Stimulated activated CD8-positive, alpha-beta memory T cell treated with anti-CD3 and anti-CD28 coated beads, Interleukin-2, amount 100 ng/mL, for 48 hours (primary cell): ENCODE measurements around the gene MRNIP.
"Not testable (repeated sequence)": the region's sequence is repeated elsewhere in the genome, so short reads cannot be mapped to it uniquely, and the experiment has no call there.

Experiments
- DNase-seq, 2 donors: peaks; one replicate each; pipeline ENCODE4 v3.0.0-alpha.2; 2020; ENCODE audit warnings: low read depth in 2 of 2

Gene MRNIP

DNA sequence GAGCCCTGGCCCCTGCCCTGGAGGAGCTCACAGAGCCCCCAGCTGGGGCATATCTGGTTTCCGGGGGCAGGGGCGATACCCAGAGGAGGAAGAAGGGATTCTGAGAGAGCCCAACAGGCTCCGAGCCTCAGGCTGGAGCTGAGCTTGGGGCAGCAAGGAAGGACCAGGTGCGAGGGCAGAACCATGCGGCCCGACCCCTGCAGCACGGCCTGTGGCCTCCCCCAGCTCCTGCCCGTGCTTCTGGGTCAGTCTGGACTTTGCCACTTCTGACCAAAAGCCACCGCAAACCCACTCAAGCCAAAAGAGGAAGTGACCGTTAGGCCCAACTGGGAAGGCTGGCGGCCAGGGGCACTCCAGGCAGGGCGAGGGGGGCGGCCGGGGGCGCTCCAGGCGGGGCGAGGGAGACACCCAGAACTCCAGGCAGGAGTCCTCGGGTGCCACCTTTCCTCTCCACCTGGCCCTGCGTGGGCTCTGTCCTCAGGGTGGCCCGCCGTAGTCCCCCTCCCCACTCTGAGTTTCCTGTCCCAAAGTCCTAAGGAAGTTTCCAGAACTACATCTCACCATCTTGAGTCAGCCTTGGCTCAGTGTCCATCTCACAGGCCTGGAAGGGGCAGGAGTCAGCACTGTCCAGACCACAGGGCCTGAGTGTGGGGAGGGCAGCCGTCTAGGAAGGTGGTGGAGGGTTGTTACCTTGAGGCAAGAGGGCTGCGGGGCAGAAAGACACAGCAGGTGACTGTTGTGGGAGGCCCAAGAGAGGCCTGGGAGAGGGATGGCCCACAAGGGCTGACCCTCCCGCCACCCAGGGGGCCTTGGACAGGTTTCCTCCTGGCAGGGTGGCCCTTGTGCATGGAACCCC is 65.8 kb downstream of the MRNIP start:
- DNase-seq, result no peak

DNA sequence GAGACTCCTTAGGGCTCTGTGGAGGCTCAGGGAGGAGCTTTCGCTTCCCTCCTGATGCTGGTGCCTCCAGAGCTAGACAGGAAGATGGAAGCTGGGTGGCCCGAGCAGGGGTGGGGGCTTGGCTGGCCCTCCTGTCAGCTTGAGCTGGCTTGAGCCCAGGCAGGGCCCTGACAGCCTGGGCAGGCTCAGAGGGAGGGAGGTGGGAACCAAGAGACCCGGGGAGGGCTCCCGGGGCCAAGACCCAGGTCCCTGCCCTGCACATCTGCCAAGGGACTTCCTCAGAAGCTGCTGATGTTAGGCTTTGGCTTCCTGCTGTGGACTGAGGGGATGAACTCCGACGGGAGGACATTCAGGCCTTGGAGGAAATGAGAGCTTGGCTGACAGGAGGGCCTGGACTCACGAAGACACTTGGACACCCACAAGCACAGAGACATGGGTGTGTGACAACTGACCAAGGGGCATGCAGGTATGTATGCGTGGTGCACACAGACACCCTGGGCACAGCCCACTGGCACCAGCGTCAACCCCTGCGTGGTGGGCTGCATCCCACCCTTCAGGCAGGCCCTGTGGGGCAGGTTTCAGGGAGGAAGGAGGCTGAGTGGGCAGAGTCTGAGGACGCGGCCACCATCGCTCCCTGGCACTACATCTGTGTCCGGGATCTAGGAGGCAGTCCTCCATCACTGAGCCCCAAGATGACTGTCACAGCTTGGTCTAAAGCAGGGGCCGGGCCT is 66.6 kb downstream of the MRNIP start:
- DNase-seq, result no peak

DNA sequence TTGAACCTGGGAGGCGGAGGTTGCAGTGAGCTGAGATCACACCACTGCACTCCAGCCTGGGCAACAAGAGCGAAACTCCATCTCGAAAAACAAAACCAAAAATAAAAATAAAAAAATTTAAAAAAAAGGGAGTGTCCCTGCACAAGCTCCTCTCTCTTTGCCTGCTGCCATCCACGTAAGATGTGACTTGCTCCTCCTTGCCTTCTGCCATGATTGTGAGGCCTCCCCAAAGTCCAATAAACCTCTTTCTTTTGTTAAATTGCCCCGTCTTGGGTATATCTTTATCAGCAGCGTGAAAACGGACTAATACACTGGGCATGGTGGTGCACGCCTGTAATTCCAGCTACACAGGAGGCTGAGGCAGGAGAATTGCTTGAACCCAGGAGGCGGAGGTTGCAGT is 69.3 kb downstream of the MRNIP start:
- DNase-seq, result not testable (repeated sequence)

DNA sequence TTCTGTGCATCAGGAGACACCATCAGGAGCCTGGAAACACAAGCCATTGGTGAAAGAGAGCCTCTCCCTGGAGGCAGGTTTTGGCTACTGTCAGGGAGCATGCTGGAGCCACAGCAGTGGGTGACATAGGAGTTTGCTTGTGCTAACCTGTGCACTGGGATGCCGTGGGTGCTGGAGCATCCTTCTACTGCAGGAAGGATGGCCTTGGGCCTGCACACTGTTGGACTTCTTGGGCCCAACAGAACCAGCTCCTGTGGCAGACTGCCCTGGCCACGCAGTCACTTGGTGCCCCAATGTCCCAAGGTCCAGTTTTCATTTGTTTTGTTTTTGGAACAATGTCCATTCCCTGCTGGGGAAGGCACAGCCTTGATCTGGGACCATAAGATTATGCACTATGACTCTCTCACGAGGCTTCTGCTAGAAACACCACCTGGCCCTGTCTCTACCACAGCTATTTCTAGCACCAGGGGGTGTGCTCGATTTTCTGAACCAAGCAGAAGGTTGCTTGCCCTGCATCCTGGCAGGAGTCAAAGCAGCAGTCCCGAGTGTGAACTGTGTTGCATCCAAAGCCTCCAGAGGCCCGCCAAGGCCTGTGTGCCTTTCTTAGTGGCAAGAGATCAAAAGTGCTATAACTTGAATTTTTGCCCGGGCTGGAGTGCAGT is 70.3 kb downstream of the MRNIP start:
- no peak for DNase-seq
